ENCODE results near the gene CNRIP1. TPM values are rescaled to one million over a fixed set of nuclear protein-coding genes. Genes with fewer than 3 reads are reported as not detected.

CNRIP1 gene
- 58.7 and 86.7 TPM in 2 replicates for polyA plus RNA-seq

GRCh38 chr2:68319398-68320117 lies at the start of gene CNRIP1:
TSS of gene CNRIP1 (minus strand) at chr2:68319949. CDS start at chr2:68319400, 549 bp downstream.

GRCh38 chr2:68365087-68365486 lies 45.3 kb upstream of the CNRIP1 start, which contains the start of gene PLEK:
TSS of gene PLEK (plus strand) at chr2:68365282. CDS start at chr2:68365352, 70 bp downstream.

GRCh38 chr2:68252400-68253218 lies 67.1 kb downstream of the CNRIP1 start, which contains the start of gene PPP3R1:
TSS of gene PPP3R1 (minus strand) at chr2:68252532. CDS start at chr2:68252127, 405 bp downstream.

Other genes starting within 250 kb of the CNRIP1 start
- gene PNO1, start 162.1 kb downstream of the CNRIP1 start, polyA plus RNA-seq: 14.0 and 14.5 TPM in 2 replicates
- 22.1 and 24.1 TPM in 2 replicates for gene PPP3R1, start 67.4 kb downstream of the CNRIP1 start, polyA plus RNA-seq
- gene PLEK, start 45.3 kb upstream of the CNRIP1 start, polyA plus RNA-seq: 0.15 and 0.19 TPM in 2 replicates
- gene FBXO48, start 147.3 kb upstream of the CNRIP1 start, polyA plus RNA-seq: 0.90 and 2.1 TPM in 2 replicates
- gene APLF, start 147.6 kb upstream of the CNRIP1 start, polyA plus RNA-seq: 1.5 TPM in 1 of 2 replicates, not detected in the other